NT2/D1 (cell line): ENCODE results near the gene ZNF665.
"Not testable (repeated sequence)": the region's sequence is repeated elsewhere in the genome, so short reads cannot be mapped to it uniquely, and the experiment has no call there.

Experiments used
- SUZ12 ChIP-seq: IDR thresholded peaks from 2 replicates; pipeline ENCODE4 v1.6.1; 2011; ENCODE audit not compliant: insufficient read length, insufficient read depth; ENCODE audit errors: extremely low read depth
- YY1 ChIP-seq: IDR thresholded peaks from 2 replicates; pipeline ENCODE4 v1.6.1; 2011; ENCODE audit not compliant: insufficient read length, insufficient read depth
- ZNF274 ChIP-seq: IDR thresholded peaks from 2 replicates; pipeline ENCODE4 v1.6.1; 2011; ENCODE audit warnings: mild to moderate bottlenecking, low read depth, low read length

DNA sequence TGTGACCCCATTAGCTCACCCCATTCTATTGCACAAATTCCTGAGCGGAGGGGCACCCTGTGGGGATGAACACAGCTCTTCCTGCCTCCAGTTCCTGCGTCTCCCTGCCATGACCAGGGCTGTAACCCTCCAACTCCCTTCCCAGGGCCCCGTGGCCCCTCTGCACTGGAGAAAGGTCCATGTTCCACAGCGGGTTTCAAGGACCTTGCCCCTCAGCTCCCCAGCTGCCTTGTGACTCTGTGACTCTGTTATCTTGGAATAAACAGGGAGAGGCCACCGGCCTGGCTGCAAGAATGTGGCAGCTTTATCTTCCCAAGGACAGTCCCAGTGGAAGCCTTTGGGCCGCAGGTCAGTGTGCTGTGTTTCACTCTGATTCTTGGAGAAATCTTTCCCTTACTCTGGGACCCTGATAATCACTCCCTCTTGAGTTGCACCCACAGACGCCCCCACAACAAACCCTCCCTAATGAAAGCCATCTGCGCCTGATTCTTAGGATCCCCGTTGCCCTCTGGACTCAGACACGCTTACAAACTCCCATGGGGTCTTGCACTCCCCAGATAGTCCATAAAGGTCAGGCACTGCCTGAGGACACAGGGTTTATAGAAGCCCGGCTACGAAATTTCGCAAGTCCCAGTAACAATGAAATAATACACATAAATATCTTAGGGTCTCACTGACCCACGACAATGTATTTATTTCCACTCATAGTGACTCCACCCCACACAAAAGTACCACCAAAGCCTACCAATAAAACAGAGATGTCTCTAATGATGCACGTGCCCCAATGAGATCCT lies 66.2 kb downstream of the ZNF665 start:
- not testable (repeated sequence) for TF ChIP-seq YY1, ZNF274, SUZ12
